Transverse colon (tissue), 4 donors: ENCODE results near the gene CADM1. TPM values are rescaled to one million over a fixed set of nuclear protein-coding genes. Genes with fewer than 3 reads are reported as not detected.

Experiments used
- DNase-seq: peaks from one replicate; pipeline ENCODE4 v3.0.0-alpha.2; 2019
- H3K27ac ChIP-seq, 4 donors: fragments of 200-600 bp; sonication (generic); 2 replicates each; pipeline ENCODE4 v1.5.1; 2016 to 2018; ENCODE audit warnings: inconsistent platforms in 4 of 4
- H3K27me3 ChIP-seq: fragments of 200-600 bp; sonication (generic); 2 replicates; pipeline ENCODE4 v1.5.1; 2017; ENCODE audit warnings: inconsistent platforms
- H3K36me3 ChIP-seq, 4 donors: fragments of 200-600 bp; sonication (generic); 2 replicates each; pipeline ENCODE4 v1.5.1; 2017 to 2019; ENCODE audit warnings: inconsistent platforms in 4 of 4
- H3K4me1 ChIP-seq, 4 donors: fragments of 200-600 bp; sonication (generic); 2 replicates each; pipeline ENCODE4 v1.5.1; 2017 to 2020; ENCODE audit warnings: inconsistent platforms in 4 of 4
- H3K4me3 ChIP-seq, 4 donors: fragments of 200-600 bp; sonication (generic); 1 replicate in 1 of 4; 2 replicates in 3 of 4; pipeline versions ENCODE4 v1.5.1 to v1.6.1; 2017 to 2019; ENCODE audit warnings: inconsistent platforms in 4 of 4
- H3K9me3 ChIP-seq, 2 donors: fragments of 200-600 bp; sonication (generic); 2 replicates each; pipeline ENCODE4 v1.5.1; 2017 to 2019; ENCODE audit warnings: inconsistent platforms in 2 of 2
- CTCF ChIP-seq, 5 experiments: fragments of 200-600 bp in 3 of 5; fragments of 450-650 bp in 2 of 5; sonication (generic) in 3 of 5; IDR thresholded peaks; 1 replicate in 2 of 5; 2 replicates in 3 of 5; pipeline ENCODE4 v1.5.1; 2016 to 2017; ENCODE audit warnings: antibody characterized with exemption in 5 of 5, inconsistent platforms in 3 of 5, mild to moderate bottlenecking in 2 of 5, moderate library complexity in 1 of 5
- EP300 ChIP-seq: sonication (generic); formaldehyde crosslinking; IDR thresholded peaks from one replicate; pipeline ENCODE4 v1.6.1; 2017; ENCODE audit warnings: antibody characterized with exemption, low read depth
- POLR2A ChIP-seq: fragments of 450-650 bp; IDR thresholded peaks from one replicate; pipeline ENCODE4 v1.6.1; 2016; ENCODE audit warnings: antibody characterized with exemption, mild to moderate bottlenecking, moderate library complexity
- POLR2AphosphoS5 ChIP-seq, 3 donors: sonication (generic); formaldehyde crosslinking; IDR thresholded peaks; one replicate each; pipeline ENCODE4 v1.6.1; 2016; ENCODE audit warnings: antibody characterized with exemption in 3 of 3
- WGBS, 2 donors: methylation state at CpG; one replicate each; pipeline ENCODE4 v1.1.5; 2018; ENCODE audit warnings: low coverage in 1 of 2; 5-methylcytosine and 5-hydroxymethylcytosine counted together
- in situ Hi-C, 4 donors: fragments of 200-750 bp; cut with MboI; loops; one replicate each; pipeline versions ENCODE4 v1.15.0 to v1.15.1; 2017; ENCODE audit warnings: low sequenced_read_pairs in 3 of 4, low pct_ligation_motif_present in 1 of 4, low pct_unique_long_range_greater_than_20kb in 1 of 4
- intact Hi-C: fragments of 100-400 bp; cut with DNase I; formaldehyde crosslinking; loops from one replicate; pipeline ENCODE4 v1.15.1; 2023; ENCODE audit warnings: low total_unique reads
- total RNA-seq, 4 donors: library from RNA; depleted of rRNA; stranded (reverse); fragments of >200 nt; gene quantifications; one replicate each; pipeline ENCODE4 v1.1.0, GENCODE V29; 2016

Gene CADM1
- total RNA-seq, 4 donors from 2014 or later = 2.8 to 6.4 (median 3.7) TPM

GRCh38 chr11:115446214-115446613 lies 58.0 kb downstream of the CADM1 start:
- H3K36me3 ChIP-seq = no peaks in the 10 kb centered on the region
- no peak for DNase-seq
- H3K9me3 ChIP-seq = peaks cover 16 to 17% of the 10 kb centered on the region in 2 donors
- 44% methylated on average over 1 of the region's 1 CpG; no CpG with 5 or more reads in 1 of the 2 donors for WGBS, 2 donors
- H3K4me1 ChIP-seq = no peaks in the 10 kb centered on the region
- no peaks in the 10 kb centered on the region for H3K27me3 ChIP-seq
- intact Hi-C loops (loop anchor here (5.0 kb wide), 1 partner anchor 486 kb away; no protein-coding TSS in a partner anchor), in situ Hi-C loops (no loop called here)
- H3K4me3 ChIP-seq = no peak overlapping the region
- no peak for TF ChIP-seq POLR2A
- no peak for TF ChIP-seq CTCF (IDR thresholded peaks at IDR 0.05)
- no peak for TF ChIP-seq EP300
- TF ChIP-seq POLR2AphosphoS5 (IDR thresholded peaks at IDR 0.05) = no peak
- no peak overlapping the region for H3K27ac ChIP-seq

GRCh38 chr11:115444542-115444941 lies 59.7 kb downstream of the CADM1 start:
- Histone ChIP-seq H3K4me3 (no peak overlapping the region), H3K9me3 (peaks cover 16 to 17% of the 10 kb centered on the region in 2 donors), H3K4me1 (no peaks in the 10 kb centered on the region), H3K36me3 (no peaks in the 10 kb centered on the region), H3K27me3 (no peaks in the 10 kb centered on the region), H3K27ac (no peak overlapping the region)
- no peak for DNase-seq
- in situ Hi-C loops = no loop called here
- WGBS, 2 donors = 83 to 84% methylated on average over 5 of the region's 5 CpGs
- intact Hi-C loops = no loop called here
- TF ChIP-seq EP300 (no peak), POLR2A (no peak), POLR2AphosphoS5 (IDR thresholded peaks at IDR 0.05) (no peak), CTCF (IDR thresholded peaks at IDR 0.05) (no peak)

GRCh38 chr11:115439969-115440540 lies 64.2 kb downstream of the CADM1 start:
- WGBS, 2 donors = 63 to 67% methylated on average over 5 of the region's 5 CpGs
- no peak for TF ChIP-seq CTCF (IDR thresholded peaks at IDR 0.05)
- no peak for TF ChIP-seq POLR2A
- no peak for TF ChIP-seq EP300
- TF ChIP-seq POLR2AphosphoS5 (IDR thresholded peaks at IDR 0.05) = no peak
- Histone ChIP-seq H3K27ac (no peak overlapping the region), H3K9me3 (no peaks in the 10 kb centered on the region), H3K27me3 (no peaks in the 10 kb centered on the region), H3K4me3 (no peak overlapping the region), H3K36me3 (no peaks in the 10 kb centered on the region), H3K4me1 (no peaks in the 10 kb centered on the region)
- in situ Hi-C loops = no loop called here
- DNase-seq = no peak
- intact Hi-C loops = no loop called here

- H3K4me1 ChIP-seq = no peaks in the 10 kb centered on the region
- H3K27ac ChIP-seq = no peak overlapping the region
- H3K27me3 ChIP-seq = no peaks in the 10 kb centered on the region
- no peak overlapping the region for H3K4me3 ChIP-seq
- intact Hi-C loops = no loop called here
- H3K36me3 ChIP-seq = no peaks in the 10 kb centered on the region
- no peak for TF ChIP-seq EP300
- no peak for TF ChIP-seq CTCF (IDR thresholded peaks at IDR 0.05)
- no peak for TF ChIP-seq POLR2AphosphoS5 (IDR thresholded peaks at IDR 0.05)
- TF ChIP-seq POLR2A = no peak
- no peak for DNase-seq
- H3K9me3 ChIP-seq = no peaks in the 10 kb centered on the region
- in situ Hi-C loops = no loop called here
- WGBS, 2 donors = 55 to 83% methylated on average over 2 to 3 of the region's 3 CpGs
Observed at GRCh38 chr11:115439385-115439784, 64.8 kb downstream of the CADM1 start.
